HepG2 (cell line): ENCODE data around the gene DOCK1. TPM values are rescaled to one million over a fixed set of nuclear protein-coding genes. Genes with fewer than 3 reads are reported as not detected.

Source experiments
- ATAC-seq: fragments of 200-7000 bp; cut with Tn5 transposase; 3 replicates; pipeline ENCODE4 v1.9.1; 2020; ENCODE audit warnings: mild to moderate bottlenecking, moderate library complexity
- BruUV-seq: library from RNA; stranded (reverse); fragments of 400-500 nt; replicated peaks from 2 replicates; lab custom pipeline; 2021; lab: Mats Ljungman, UMichigan
- CTCF ChIA-PET: fragments of 300-600 bp; formaldehyde crosslinking; extraction: SDS; loops from one replicate; lab custom pipeline; 2021; ENCODE audit warnings: low total read pairs, inconsistent platforms, low intra/inter-chr PET ratio; lab: Yijun Ruan, JAX
- POLR2A ChIA-PET: fragments of 350-600 bp; sonication (Branson Sonifier 250); formaldehyde crosslinking; loops from one replicate; lab custom pipeline; 2020; ENCODE audit warnings: antibody characterized with exemption, inconsistent platforms; lab: Yijun Ruan, JAX
- DNase-seq: peaks from one replicate; pipeline ENCODE4 v3.0.0-alpha.2; 2015; ENCODE audit warnings: low spot score
- FAIRE-seq: peaks from 3 replicates; lab custom pipeline; 2011; peaks lifted over from hg19 to GRCh38; lab: Jason Lieb, UNC
- H2AFZ ChIP-seq: one replicate; pipeline ENCODE4 v1.6.1; 2011; ENCODE audit warnings: low read length, inconsistent platforms
- H3K27ac ChIP-seq: fragments of 300-600 bp; 3 replicates; pipeline ENCODE4 v1.8.0; 2011; ENCODE audit warnings: mixed run types, mild to moderate bottlenecking, mixed read lengths, low read length, inconsistent platforms; ENCODE audit not compliant: insufficient read depth; ENCODE audit errors: extremely low read length
- H3K27me3 ChIP-seq, 2 experiments: fragments of 200-600 bp in 1 of 2; 2 replicates in 1 of 2; 3 replicates in 1 of 2; pipeline versions ENCODE4 v1.6.0 to v1.8.0; 2011; ENCODE audit warnings: low read length in 2 of 2, mild to moderate bottlenecking in 2 of 2, moderate library complexity in 2 of 2, inconsistent platforms in 1 of 2; ENCODE audit not compliant: insufficient read depth in 2 of 2, control insufficient read depth in 1 of 2
- H3K36me3 ChIP-seq, 2 experiments: fragments of 200-600 bp in 1 of 2; replicated peaks in 1 of 2; 2 replicates in 1 of 2; 3 replicates in 1 of 2; pipeline versions ENCODE4 v1.5.1 to v1.8.0; 2011; ENCODE audit warnings: low read length in 2 of 2, inconsistent platforms in 1 of 2; ENCODE audit not compliant: insufficient read depth in 2 of 2, control insufficient read depth in 1 of 2
- H3K4me1 ChIP-seq: 2 replicates; pipeline ENCODE4 v1.5.1; 2012; ENCODE audit warnings: low read length, inconsistent platforms; ENCODE audit not compliant: insufficient read depth
- H3K4me2 ChIP-seq: 2 replicates; pipeline ENCODE4 v1.6.0; 2011; ENCODE audit warnings: low read depth, low read length, inconsistent platforms
- H3K4me3 ChIP-seq, 3 experiments: fragments of 200-600 bp in 1 of 3; sonication (generic), shearing (Covaris generic) in 1 of 3; replicated peaks in 1 of 3; 2 replicates each; pipeline ENCODE4 v1.5.1; 2011 to 2016; ENCODE audit warnings: low read length in 3 of 3, inconsistent platforms in 2 of 3, low read depth in 2 of 3, mild to moderate bottlenecking in 2 of 3, control low read depth in 1 of 3, mixed read lengths in 1 of 3; ENCODE audit not compliant: insufficient read depth in 1 of 3
- H3K79me2 ChIP-seq: one replicate; pipeline ENCODE4 v1.6.1; 2011; ENCODE audit warnings: low read length, inconsistent platforms; ENCODE audit not compliant: insufficient read depth
- H3K9ac ChIP-seq: 2 replicates; pipeline ENCODE4 v1.6.0; 2011; ENCODE audit warnings: mild to moderate bottlenecking, low read depth, low read length, inconsistent platforms; ENCODE audit not compliant: insufficient read depth
- H3K9me3 ChIP-seq: 2 replicates; pipeline ENCODE4 v1.5.1; 2012; ENCODE audit warnings: mild to moderate bottlenecking, low read length
- H4K20me1 ChIP-seq: 2 replicates; pipeline ENCODE4 v1.6.0; 2011; ENCODE audit warnings: inconsistent platforms, mild to moderate bottlenecking, low read length, moderate library complexity; ENCODE audit not compliant: insufficient read depth
- ATF3 ChIP-seq: sonication (generic); formaldehyde crosslinking; IDR thresholded peaks from 2 replicates; pipeline ENCODE4 v1.4.0; 2020; ENCODE audit warnings: missing genetic modification reagents
- CREM ChIP-seq, 2 experiments: sonication (generic) in 1 of 2; formaldehyde crosslinking in 1 of 2; IDR thresholded peaks; 2 replicates each; pipeline versions ENCODE4 v1.4.0 to v1.6.1; 2016 to 2020; ENCODE audit warnings: antibody characterized with exemption in 1 of 2, mild to moderate bottlenecking in 1 of 2, missing genetic modification reagents in 1 of 2
- FOSL2 ChIP-seq: sonication (generic); formaldehyde crosslinking; IDR thresholded peaks from 2 replicates; pipeline ENCODE4 v1.4.0; 2020; ENCODE audit warnings: missing genetic modification reagents
- FOXM1 ChIP-seq: sonication (generic); formaldehyde crosslinking; IDR thresholded peaks from 2 replicates; pipeline ENCODE4 v1.5.0; 2020; ENCODE audit warnings: missing genetic modification reagents
- MXI1 ChIP-seq: IDR thresholded peaks from 3 replicates; pipeline ENCODE4 v1.6.1; 2012; ENCODE audit warnings: low read depth, low read length, inconsistent platforms, borderline replicate concordance
- NFYC ChIP-seq: IDR thresholded peaks from 2 replicates; pipeline ENCODE4 v1.6.1; 2016; ENCODE audit warnings: missing genetic modification reagents, missing compliant biosample characterization
- PRPF4 ChIP-seq: fragments of 200-400 bp; formaldehyde crosslinking; IDR thresholded peaks from 2 replicates; pipeline ENCODE4 v1.6.1; 2016; ENCODE audit warnings: low read length, low read depth; ENCODE audit not compliant: poor library complexity, severe bottlenecking
- RARG ChIP-seq: sonication (generic); formaldehyde crosslinking; IDR thresholded peaks from 2 replicates; pipeline ENCODE4 v1.4.0; 2020; ENCODE audit warnings: low read depth, mild to moderate bottlenecking, missing genetic modification reagents
- TBX2 ChIP-seq: sonication (generic); formaldehyde crosslinking; IDR thresholded peaks from 2 replicates; pipeline ENCODE4 v1.5.0; 2020; ENCODE audit warnings: missing genetic modification reagents, mild to moderate bottlenecking, borderline replicate concordance
- ZBTB49 ChIP-seq: sonication (generic); formaldehyde crosslinking; IDR thresholded peaks from 2 replicates; pipeline ENCODE4 v1.4.0; 2020; ENCODE audit warnings: missing genetic modification reagents, borderline replicate concordance
- ZEB1 ChIP-seq: IDR thresholded peaks from 2 replicates; pipeline ENCODE4 v1.6.1; 2012; ENCODE audit warnings: mild to moderate bottlenecking, low read depth, inconsistent platforms; ENCODE audit not compliant: insufficient replicate concordance
- ZNF530 ChIP-seq: sonication (generic); formaldehyde crosslinking; IDR thresholded peaks from 2 replicates; pipeline ENCODE4 v1.5.0; 2020; ENCODE audit warnings: low read depth, mild to moderate bottlenecking, missing genetic modification reagents
- ZNF574 ChIP-seq: sonication (generic); formaldehyde crosslinking; IDR thresholded peaks from 2 replicates; pipeline ENCODE4 v1.4.0; 2020; ENCODE audit warnings: missing genetic modification reagents
- ZNF776 ChIP-seq: sonication (generic); formaldehyde crosslinking; IDR thresholded peaks from 2 replicates; pipeline ENCODE4 v1.4.0; 2020; ENCODE audit warnings: mild to moderate bottlenecking, missing genetic modification reagents
- WGBS: methylation state at CpG from one replicate; pipeline ENCODE4 v1.1.6; 2017; ENCODE audit warnings: low lambda C conversion rate; 5-methylcytosine and 5-hydroxymethylcytosine counted together
- in situ Hi-C: cut with HindIII; loops from 2 replicates; pipeline ENCODE4 v1.10.0; 2017; ENCODE audit warnings: low pct_unique_long_range_greater_than_20kb; ENCODE audit not compliant: extremely low pct_ligation_motif_present
- intact Hi-C: fragments of 100-400 bp; cut with micrococcal nuclease; formaldehyde crosslinking; loops from one replicate; pipeline ENCODE4 v1.10.0; 2022; ENCODE audit not compliant: unreplicated experiment
- polyA plus RNA-seq, 8 experiments: library from polyadenylated mRNA; depleted of rRNA in 3 of 8; stranded (reverse) in 7 of 8; unstranded in 1 of 8; fragments of >200 nt; fragmentation: Illumina TruSeq in 4 of 8; extraction: Trizol in 4 of 8; gene quantifications; 2 replicates each; pipeline versions ENCODE4 v1.2.1 to v1.2.3, GENCODE V29; 2011 to 2016; ENCODE audit warnings: low read depth in 4 of 8, missing spikeins in 1 of 8, mixed read lengths in 1 of 8; ENCODE audit not compliant: insufficient read depth in 1 of 8
- total RNA-seq, 5 experiments: library from RNA; depleted of rRNA; stranded (reverse); fragments of >200 nt; fragmentation: Illumina TruSeq; extraction: Trizol; gene quantifications; 2 replicates each; pipeline ENCODE4 v1.2.3, GENCODE V29; 2016; ENCODE audit warnings: low read depth in 1 of 5

DOCK1 gene
- total and polyA plus RNA-seq, 2 of the 13 experiments (the other 11 are each of a cell fraction or from before 2014, with no cell fraction given): 8.3 to 25.5 TPM

DNA sequence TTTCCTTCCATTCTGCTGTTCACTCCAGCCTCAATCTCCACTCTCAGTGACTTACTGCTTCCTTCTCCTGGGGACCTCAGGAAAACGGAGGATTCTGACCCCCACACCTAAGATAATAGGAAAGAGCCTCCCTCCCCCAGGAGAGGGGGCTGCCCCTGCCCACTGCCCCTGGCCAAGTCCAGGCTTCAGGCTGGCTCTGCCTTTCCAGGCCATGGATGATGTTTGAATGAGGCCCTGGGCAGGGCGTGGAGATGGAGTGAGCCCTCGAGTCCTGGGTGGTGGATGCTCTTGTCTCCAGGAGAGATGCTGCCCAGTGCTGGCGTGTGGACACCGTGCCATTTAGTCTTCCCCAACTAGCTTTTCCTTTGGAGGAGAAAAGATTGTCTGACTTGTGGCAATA, 184.2 kb downstream of the DOCK1 start:
- DNase-seq (no peak), FAIRE-seq (no peak), ATAC-seq (no peak)
- in situ Hi-C loops (no loop called here), intact Hi-C loops (no loop called here)
- Histone ChIP-seq H3K79me2 (no peaks in the 10 kb centered on the region), H3K4me3 (no peak overlapping the region), H2AFZ (no peak overlapping the region), H3K4me1 (peaks cover 23% of the 10 kb centered on the region), H3K27me3 (no peaks in the 10 kb centered on the region), H3K9ac (no peak overlapping the region), H4K20me1 (no peaks in the 10 kb centered on the region), H3K27ac (no peak overlapping the region), H3K9me3 (no peaks in the 10 kb centered on the region), H3K4me2 (no peak overlapping the region), H3K36me3 (peaks cover 2 to 5% of the 10 kb centered on the region in 2 experiments; a peak in 3 of 5 replicates)
- TF ChIP-seq RARG (no peak), ZNF776 (CRISPR knock-in tag) (no peak)
- no TSS peak for BruUV-seq
- WGBS: 88% methylated on average over 5 of the region's 5 CpGs
- POLR2A ChIA-PET: no interaction called here
- CTCF ChIA-PET: no interaction called here

- peaks cover 23% of the 10 kb centered on the region for H3K4me1 ChIP-seq
- ATAC-seq (no peak; the same call in 2 of the 3 replicates), FAIRE-seq (no peak), DNase-seq (peak; percentile 3)
- intact Hi-C loops (no loop called here), in situ Hi-C loops (no loop called here)
- H3K4me2 ChIP-seq: no peak overlapping the region
- H3K9ac ChIP-seq: no peak overlapping the region
- whole genome bisulfite sequencing: 91% methylated on average over 8 of the region's 8 CpGs
- H3K4me3 ChIP-seq: no peak overlapping the region
- BruUV-seq: no TSS peak
- POLR2A ChIA-PET: no interaction called here
- no peak overlapping the region for H2AFZ ChIP-seq
- H4K20me1 ChIP-seq: no peaks in the 10 kb centered on the region
- CTCF ChIA-PET: no interaction called here
- no peaks in the 10 kb centered on the region for H3K9me3 ChIP-seq
- H3K79me2 ChIP-seq: no peaks in the 10 kb centered on the region
- H3K36me3 ChIP-seq: peaks cover 2 to 5% of the 10 kb centered on the region in 2 experiments; a peak in 3 of 5 replicates
- H3K27ac ChIP-seq: no peak overlapping the region
- no peaks in the 10 kb centered on the region for H3K27me3 ChIP-seq
- TF ChIP-seq FOXM1: no peak
- TF ChIP-seq PRPF4: no peak
- TF ChIP-seq ZNF530 (CRISPR knock-in tag): no peak
- no peak for TF ChIP-seq ZNF574 (CRISPR knock-in tag)
- no peak for TF ChIP-seq TBX2 (CRISPR knock-in tag)
- TF ChIP-seq ZEB1: no peak
- no peak for TF ChIP-seq ZBTB49 (CRISPR knock-in tag)
- TF ChIP-seq CREM (IDR thresholded peaks at IDR 0.05): no peak
- TF ChIP-seq CREM (CRISPR knock-in tag; IDR thresholded peaks at IDR 0.05): no peak
- no peak for TF ChIP-seq MXI1
- TF ChIP-seq FOSL2 (CRISPR knock-in tag): no peak
- TF ChIP-seq NFYC (CRISPR knock-in tag): no peak
- TF ChIP-seq ATF3: no peak
Observed at GRCh38 chr10:127090138-127090537, 184.9 kb downstream of the DOCK1 start.
